ENCODE results near the gene TTC19.

DNA sequence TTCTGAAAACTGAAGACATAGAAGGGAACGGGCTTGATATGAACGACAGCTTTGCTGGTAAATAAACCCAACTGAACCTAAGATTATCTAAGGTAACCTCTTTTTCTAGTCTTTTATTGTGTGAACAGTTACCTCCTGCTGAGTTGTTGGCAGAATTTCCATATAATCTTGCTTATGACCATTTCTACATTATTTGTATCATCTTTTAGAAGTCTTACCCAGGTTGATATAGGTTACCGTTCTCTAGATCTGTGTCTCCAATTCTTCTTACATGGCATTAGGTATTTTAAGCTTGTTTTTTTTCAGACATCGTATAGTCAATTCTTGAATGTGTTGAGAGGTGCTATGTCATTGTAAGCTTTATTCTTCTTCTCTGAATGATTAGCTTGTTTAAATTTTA lies 24.3 kb downstream of the TTC19 start:
- TF ChIP-seq, protein P1, sequence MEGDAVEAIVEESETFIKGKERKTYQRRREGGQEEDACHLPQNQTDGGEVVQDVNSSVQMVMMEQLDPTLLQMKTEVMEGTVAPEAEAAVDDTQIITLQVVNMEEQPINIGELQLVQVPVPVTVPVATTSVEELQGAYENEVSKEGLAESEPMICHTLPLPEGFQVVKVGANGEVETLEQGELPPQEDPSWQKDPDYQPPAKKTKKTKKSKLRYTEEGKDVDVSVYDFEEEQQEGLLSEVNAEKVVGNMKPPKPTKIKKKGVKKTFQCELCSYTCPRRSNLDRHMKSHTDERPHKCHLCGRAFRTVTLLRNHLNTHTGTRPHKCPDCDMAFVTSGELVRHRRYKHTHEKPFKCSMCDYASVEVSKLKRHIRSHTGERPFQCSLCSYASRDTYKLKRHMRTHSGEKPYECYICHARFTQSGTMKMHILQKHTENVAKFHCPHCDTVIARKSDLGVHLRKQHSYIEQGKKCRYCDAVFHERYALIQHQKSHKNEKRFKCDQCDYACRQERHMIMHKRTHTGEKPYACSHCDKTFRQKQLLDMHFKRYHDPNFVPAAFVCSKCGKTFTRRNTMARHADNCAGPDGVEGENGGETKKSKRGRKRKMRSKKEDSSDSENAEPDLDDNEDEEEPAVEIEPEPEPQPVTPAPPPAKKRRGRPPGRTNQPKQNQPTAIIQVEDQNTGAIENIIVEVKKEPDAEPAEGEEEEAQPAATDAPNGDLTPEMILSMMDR (conservative IDR thresholded peaks at IDR 0.05; ENCODE audit: low read length): no peak
- no peak for TF ChIP-seq EZH2phosphoT487 (IDR thresholded peaks at IDR 0.05; ENCODE audit: borderline replicate concordance)

All from Loucy (cell line).